OCI-LY3 (cell line): ENCODE data around the gene BICC1.

Source experiments
- EZH2phosphoT487 ChIP-seq: fragments of 200-600 bp; shearing (Covaris generic); IDR thresholded peaks from 2 replicates; pipeline ENCODE4 v1.6.1; 2018; ENCODE audit warnings: antibody characterized with exemption, mixed run types, low read depth
- TF ChIP-seq, protein P1 (sequence below): fragments of 200-600, 300-600 bp; sonication (generic); IDR thresholded peaks from 2 replicates; pipeline ENCODE4 v1.5.1; 2014; ENCODE audit warnings: antibody characterized with exemption, low read length, low read depth

DNA sequence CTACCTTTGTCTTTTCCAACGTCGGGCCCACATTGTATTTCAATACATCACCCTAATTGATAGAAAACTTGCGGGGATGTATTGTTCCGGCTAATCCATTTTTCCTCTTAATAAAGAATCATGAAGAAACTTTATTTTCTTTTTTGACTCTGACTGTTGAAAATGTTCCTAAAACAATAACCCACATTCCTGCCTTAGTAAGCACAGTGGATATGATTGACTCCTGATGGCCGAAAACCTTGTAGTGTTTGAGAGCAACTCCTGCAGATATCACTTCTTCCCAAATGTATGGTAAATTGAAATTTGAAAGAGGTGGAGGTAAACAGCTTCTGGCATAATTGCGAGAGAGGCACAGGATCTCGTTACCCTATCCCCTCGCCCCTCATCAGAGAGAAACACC is 65.7 kb downstream of the BICC1 start:
- TF ChIP-seq, protein P1, sequence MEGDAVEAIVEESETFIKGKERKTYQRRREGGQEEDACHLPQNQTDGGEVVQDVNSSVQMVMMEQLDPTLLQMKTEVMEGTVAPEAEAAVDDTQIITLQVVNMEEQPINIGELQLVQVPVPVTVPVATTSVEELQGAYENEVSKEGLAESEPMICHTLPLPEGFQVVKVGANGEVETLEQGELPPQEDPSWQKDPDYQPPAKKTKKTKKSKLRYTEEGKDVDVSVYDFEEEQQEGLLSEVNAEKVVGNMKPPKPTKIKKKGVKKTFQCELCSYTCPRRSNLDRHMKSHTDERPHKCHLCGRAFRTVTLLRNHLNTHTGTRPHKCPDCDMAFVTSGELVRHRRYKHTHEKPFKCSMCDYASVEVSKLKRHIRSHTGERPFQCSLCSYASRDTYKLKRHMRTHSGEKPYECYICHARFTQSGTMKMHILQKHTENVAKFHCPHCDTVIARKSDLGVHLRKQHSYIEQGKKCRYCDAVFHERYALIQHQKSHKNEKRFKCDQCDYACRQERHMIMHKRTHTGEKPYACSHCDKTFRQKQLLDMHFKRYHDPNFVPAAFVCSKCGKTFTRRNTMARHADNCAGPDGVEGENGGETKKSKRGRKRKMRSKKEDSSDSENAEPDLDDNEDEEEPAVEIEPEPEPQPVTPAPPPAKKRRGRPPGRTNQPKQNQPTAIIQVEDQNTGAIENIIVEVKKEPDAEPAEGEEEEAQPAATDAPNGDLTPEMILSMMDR: no peak
- TF ChIP-seq EZH2phosphoT487: no peak
